K562 treated with DMSO at 1 percent for 24 hours (cell line): ENCODE measurements around the gene PIGW. TPM values are rescaled to one million over a fixed set of nuclear protein-coding genes. Genes with fewer than 3 reads are reported as not detected.

ENCODE experiments used
- total RNA-seq: library from RNA; unstranded; fragments of 300-600 nt; gene quantifications from 2 replicates; pipeline ENCODE4 v1.2.3, GENCODE V29; 2022; ENCODE audit warnings: low read depth; ENCODE audit not compliant: insufficient read depth

PIGW gene, protein sequence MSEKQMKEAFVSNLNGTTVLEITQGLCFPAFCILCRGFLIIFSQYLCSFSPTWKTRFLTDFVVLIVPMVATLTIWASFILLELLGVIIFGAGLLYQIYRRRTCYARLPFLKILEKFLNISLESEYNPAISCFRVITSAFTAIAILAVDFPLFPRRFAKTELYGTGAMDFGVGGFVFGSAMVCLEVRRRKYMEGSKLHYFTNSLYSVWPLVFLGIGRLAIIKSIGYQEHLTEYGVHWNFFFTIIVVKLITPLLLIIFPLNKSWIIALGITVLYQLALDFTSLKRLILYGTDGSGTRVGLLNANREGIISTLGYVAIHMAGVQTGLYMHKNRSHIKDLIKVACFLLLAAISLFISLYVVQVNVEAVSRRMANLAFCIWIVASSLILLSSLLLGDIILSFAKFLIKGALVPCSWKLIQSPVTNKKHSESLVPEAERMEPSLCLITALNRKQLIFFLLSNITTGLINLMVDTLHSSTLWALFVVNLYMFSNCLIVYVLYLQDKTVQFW
- 6.9 and 9.7 TPM in 2 replicates for total RNA-seq

DNA sequence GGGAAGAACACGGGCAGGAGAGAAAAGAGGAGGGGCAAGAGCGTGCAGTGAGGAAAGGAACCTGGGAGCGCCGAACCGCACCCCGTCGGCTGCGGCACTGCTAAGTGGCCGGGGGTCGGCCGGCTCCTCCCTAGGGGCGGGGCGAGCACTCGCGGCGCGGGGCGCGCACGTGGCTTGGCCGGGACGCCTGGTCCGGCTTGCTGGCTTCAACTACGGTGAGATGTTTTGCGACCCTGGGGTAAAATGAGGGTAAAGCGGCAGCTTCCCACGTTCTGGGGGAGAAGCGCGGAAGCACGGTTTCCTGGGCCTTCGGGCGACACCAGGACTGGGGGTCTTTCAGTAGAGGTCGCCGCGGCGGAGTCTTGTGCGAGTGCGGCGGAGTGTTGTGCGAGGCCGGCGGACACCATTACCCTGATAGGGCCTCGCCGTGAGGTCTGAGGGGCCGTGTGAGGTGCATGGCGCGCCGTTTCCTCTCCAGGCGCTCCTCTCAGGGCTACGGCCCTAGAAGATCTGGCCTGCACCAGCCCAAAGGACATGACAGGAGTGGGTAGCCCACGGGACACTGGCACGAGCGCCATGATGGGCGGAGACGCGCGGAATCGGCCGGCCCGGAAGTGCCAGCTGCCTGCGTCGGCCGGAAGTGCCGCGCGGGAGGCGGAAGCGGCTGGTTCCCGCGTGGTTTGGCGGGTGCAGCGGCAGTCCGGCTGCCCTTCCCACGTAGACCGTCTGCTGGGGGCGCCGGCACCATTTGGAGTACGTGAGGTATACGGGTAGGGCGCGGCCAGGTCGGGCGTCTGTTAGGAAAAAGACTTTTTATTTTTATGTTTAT, at the start of gene PIGW, which contains the start of gene MYO19:
Gene PIGW (plus strand): TSS at position 148 of the 829 bp plus-strand sequence. CDS start 2,115 bp downstream, outside the sequence.
Gene MYO19 (minus strand): TSS at position 29 of the 829 bp plus-strand sequence. CDS start 2,330 bp downstream, outside the sequence.

GRCh38 chr17:36486204-36487194, 48.3 kb upstream of the PIGW start, which contains the start of gene ZNHIT3:
TSS of gene ZNHIT3 (plus strand) at chr17:36486681. CDS start at chr17:36486700, 19 bp downstream.

DNA sequence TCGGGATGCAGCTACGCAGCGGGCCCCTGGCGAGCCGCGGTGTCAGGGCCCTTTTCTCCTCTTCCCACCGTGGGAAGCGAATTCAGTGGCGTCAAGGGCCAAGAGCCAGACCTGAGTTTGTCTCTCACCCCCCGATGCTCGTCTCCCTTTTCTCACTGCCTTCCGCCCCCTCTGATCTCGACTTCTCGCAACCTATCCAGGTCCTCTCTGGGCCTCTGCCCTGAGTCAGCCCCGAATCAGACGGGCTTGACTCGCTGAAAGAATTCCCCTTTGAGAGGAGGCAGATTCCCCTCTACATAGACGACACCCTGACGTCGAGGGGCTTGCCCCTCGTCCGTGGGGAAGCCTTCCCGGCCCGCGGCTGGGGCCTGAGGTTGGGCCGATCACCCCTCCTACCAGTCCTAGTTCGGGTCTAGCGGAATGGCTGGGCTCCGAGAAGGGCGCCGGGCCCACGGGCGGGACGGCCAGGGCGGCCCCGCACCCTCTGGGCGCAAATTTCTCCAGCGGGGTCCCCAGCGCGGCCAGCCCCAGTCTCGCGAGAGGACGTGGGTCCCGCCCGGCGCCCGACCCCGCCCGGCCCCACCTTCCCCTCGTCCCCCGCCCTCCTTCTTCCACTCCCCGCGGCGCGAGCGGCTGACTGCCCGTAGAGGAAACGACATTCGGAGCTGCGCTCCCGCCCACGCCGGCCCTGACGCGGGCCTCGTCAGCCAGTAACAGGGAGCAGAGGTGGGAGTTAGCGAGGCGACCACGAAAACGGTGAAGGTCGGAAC, 9.7 kb downstream of the PIGW start, which contains the start of gene GGNBP2:
Gene GGNBP2 (plus strand): TSS at position 613 of the 770 bp plus-strand sequence. CDS start 806 bp downstream, outside the sequence.

Other genes starting within 250 kb of the PIGW start
- gene TBC1D3G, start 211.1 kb upstream of the PIGW start, total RNA-seq: not detected in 2 replicates
- not detected in 2 replicates for gene TBC1D3H, start 146.6 kb upstream of the PIGW start, total RNA-seq
- gene ZNHIT3, start 48.3 kb upstream of the PIGW start, total RNA-seq: 57.9 and 68.6 TPM in 2 replicates
- gene MYO19, start 119 bp upstream of the PIGW start, total RNA-seq: 47.7 and 53.6 TPM in 2 replicates
- 48.5 and 58.3 TPM in 2 replicates for gene GGNBP2, start 9.9 kb downstream of the PIGW start, total RNA-seq
- 31.0 and 31.3 TPM in 2 replicates for gene DHRS11, start 56.9 kb downstream of the PIGW start, total RNA-seq
- 7.3 and 9.3 TPM in 2 replicates for gene MRM1, start 66.6 kb downstream of the PIGW start, total RNA-seq